CD4-positive, alpha-beta T cell treated with Interleukin-4 for 1 hour (primary cell): ENCODE results near the gene DYRK1A.
"Not testable (repeated sequence)": the region's sequence is repeated elsewhere in the genome, so short reads cannot be mapped to it uniquely, and the experiment has no call there.

ENCODE experiments used
- DNase-seq, 2 donors: peaks; one replicate each; pipeline ENCODE4 v3.0.0-alpha.2; 2020 to 2022

Gene DYRK1A

DNA sequence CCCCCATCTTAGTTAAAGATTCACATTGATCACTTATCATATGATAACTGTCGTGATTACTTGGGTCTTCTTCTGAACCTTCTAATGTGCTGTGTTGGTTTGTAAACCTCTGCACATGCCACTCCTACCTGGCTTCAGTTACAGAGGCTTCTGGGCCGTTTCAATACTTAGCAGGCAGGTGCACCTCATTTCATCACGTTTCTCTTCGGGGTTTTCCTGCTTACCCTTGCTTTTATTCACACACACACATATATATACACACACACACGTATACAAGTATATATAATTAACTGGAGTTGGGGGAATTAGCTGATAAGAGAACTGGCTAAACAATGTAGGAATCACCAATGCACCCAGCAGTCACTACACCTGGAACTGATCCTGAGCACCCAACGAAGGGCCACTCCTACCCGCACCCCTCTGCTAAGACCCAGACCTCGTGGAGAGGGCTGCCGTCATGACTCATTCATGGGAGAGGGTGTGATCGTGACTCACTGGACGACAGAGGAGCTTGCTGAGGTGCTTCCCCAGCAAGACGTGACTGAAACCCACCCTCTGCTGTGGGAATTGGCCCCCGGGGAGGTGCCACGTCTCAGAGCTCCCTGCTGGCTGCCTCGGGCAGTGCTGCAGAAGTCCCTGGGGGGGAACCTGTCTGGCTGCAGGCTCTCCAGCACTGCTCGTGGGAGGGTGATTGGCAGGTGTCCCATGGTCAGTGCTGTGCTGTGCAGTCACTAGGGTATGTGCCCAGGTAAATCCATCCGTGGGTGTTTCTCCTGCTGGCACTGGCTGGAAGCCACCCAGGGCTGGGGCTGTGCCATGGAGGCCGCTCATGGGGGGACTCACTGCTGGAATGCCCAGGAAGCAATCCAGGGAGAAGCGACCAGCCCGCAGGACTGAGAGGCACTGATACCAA is 166.6 kb downstream of the DYRK1A start:
- DNase-seq: no peak

DNA sequence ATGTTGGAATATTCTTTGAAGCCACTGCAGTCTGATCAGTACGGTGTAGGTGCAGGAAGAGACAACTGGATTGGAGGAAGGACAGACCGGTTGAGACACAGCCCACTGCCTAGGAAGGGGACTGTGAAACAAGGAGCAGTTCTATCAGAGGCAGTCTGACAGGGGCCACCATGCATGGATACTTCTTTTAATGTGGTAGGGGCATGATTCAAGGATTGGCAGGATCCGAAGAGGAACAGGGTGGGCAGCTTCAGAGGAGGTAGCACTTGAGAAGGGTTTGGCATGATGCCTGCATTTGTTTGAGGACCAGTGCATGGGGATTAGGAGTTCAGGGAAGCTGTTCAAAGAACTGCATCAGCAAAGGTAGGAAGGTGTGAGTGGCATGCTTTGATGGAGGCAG is 167.9 kb downstream of the DYRK1A start:
- no peak for DNase-seq

GRCh38 chr21:37535130-37535529 is 168.6 kb downstream of the DYRK1A start:
- no peak for DNase-seq

DNA sequence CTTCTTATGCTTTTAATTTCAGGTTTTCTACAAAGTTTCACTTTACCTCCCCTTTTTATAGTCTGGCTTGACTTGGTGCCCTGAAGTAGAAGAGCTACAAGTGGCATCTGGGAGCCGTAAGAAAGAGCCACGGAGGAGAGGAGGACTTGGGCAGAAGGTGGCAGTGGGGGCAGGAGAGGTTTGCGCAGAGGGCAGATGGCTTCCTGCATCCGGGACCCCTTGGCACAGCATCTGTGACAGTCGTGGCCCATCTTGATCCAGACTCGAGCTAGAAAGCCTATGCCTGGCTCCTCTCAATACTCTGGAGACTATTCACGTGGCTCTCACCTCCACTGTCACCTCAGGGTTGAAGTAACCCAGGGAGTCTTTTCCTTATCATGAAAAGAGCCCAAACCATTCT is 169.1 kb downstream of the DYRK1A start:
- DNase-seq: no peak

DNA sequence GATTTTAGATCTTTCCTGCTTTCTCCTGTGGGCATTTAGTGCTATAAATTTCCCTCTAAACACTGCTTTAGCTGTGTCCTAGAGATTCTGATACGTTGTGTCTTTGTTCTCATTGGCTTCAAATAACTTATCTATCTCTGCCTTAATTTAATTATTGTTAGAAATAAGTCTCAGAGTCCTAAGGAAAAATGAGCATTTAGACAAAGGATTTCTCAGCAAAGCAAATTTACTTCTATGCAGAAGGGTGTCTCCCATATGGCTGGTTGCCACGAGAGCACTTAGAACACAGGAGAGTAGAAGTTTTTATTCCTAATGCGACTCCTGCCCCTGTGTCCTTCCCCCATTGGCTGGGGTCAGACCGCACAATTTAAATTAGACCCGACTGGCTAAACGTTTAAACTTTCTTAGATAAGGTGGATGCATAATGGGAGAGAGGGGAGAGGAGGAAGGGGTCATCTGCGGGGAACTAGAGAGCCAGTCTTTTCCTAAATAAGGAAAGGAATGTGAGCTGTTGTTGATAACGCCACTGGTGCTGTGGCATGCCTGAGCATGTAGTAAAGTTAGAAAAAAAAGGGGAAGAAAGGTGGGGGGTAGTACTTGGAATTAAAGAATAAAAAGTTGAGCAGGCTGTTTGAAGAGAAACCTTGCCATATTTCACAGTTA is 170.2 kb downstream of the DYRK1A start:
- DNase-seq: no peak

- DNase-seq: no peak
Observed at GRCh38 chr21:37537391-37537996, 170.9 kb downstream of the DYRK1A start.

- DNase-seq: no peak
Observed at GRCh38 chr21:37538971-37539590, 172.5 kb downstream of the DYRK1A start.

DNA sequence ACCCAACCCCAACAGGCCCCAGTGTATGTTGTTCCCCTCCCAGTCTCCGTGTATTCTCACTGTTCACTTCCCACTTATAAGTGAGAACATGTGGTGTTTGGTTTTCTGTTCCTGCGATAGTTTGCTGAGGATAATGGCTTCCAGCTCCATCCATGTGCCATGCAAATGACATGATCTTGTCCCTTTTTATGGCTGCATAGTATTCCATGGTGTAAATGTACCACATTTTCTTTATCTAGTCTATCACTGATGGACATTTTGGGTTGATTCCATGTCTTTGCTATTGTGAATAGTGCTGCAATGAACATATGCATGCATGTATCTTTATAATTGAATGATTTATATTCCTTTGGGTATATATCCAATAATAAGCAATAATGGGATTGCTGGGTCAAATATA is 174.6 kb downstream of the DYRK1A start:
- DNase-seq: not testable (repeated sequence)

- no peak for DNase-seq
Observed at GRCh38 chr21:37542512-37542911, 175.9 kb downstream of the DYRK1A start.

DNA sequence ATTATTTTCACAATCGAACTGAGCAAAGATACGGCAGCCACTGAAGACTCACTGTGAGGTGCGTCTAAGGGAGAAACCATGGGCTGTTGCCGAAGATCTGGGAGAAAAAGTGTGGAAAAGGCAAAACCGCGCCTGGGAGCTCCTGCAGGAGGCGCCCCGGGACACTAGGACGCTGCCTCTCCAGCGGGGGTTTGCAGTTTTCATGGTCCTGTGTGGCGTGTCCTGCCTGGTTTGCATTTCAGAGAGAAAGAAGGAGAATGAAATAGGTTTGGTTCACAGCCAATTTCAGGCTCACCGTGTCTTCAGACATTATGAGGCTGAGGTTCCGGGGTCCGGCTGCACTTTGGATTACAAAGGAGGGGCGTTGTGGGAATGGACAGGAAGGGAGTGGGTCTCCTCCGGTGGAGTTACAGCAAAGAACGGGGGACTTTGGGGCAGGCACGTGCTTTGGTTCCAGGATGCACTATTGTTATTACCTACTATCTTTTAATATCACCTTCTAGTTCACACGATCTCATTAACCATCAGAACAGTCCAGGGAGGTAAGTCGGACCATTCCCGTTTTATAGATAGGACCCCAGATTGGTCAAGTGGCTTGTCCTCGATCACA is 179.8 kb downstream of the DYRK1A start:
- DNase-seq: no peak

GRCh38 chr21:37546949-37547614 is 180.5 kb downstream of the DYRK1A start:
- no peak for DNase-seq

DNA sequence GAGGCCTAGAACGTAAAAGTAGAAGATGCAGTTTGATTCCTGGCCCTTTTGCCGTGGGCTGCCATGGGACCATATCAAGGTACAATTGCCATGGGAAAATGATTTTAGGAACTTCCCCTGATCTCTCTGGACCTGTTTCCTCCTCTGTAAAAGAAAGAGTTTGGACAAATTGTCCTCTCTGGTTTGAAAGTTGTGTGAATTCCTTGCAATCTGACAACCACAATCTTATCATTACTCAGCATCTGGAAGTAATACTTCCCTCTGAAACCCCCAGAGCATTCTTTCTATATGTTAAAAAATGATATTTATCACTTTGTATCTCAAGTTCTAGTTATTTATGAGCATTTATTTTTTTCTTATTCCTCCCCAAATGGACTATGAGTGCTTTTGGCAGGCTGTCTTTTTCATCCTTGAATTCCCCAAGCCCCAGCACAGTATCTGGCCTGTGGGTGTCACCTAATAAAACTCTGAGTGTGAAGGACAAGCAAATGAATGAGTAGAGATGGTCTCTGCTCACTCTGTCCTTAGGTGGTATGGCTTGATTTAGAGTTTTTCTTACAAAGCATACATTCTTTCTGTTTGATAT is 181.1 kb downstream of the DYRK1A start:
- DNase-seq: no peak

DNA sequence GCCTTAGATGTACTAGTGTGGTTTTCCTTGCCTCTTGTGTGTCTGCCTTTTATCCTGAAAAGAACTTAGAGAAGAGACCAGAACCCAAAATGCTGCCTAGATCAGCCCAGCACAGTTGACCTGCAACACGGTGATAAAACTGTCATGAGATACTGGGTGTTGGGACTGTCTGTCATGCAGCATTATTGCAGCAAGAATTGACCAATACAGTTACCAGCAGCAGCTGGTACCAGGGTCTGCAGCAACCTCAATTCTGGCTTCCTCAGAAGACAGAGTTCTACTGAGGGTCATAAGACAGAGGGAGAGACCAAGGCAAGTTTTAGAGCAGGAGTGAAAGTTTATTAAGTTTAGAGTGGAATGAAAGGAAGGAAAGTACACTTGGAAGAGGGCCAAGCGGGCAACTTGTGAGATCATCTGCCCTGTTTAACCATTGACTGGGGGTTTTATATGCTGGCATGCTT is 182.0 kb downstream of the DYRK1A start:
- DNase-seq: no peak

DNA sequence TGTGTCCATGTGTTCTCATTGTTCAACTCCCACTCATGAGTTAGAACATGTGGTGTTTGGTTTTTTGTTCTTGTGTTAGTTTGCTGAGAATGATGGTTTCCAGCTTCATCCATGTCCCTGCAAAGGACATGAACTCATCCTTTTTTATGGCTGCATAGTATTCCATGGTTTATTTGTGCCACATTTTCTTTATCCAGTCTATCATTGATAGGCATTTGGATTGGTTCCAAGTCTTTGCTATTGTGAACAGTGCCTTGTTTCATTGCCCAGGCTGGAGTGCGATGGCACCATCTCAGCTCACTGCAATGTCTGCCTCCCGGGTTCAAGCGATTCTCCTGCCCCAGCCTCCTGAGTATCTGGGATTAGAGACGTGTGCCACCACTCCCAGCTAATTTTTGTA is 183.2 kb downstream of the DYRK1A start:
- DNase-seq: not testable (repeated sequence)

DNA sequence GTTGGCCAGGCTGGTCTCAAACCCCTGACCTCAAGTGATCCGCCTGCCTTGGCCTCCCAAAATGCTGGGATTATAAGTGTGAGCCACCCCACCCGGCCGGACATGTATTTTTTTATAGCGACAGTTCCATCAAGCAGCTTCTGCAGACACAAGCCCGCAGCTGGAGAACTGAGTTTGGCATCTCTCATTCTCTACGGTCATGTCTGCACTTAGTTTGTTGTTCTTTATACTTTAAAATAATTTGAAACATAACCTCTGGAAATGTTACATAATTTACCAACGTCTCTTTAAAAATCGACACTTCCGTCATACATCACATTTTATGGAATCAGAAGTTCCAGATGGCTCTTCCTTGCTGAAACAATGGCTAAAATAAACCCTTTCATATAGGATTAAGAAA is 183.6 kb downstream of the DYRK1A start:
- DNase-seq: no peak

DNA sequence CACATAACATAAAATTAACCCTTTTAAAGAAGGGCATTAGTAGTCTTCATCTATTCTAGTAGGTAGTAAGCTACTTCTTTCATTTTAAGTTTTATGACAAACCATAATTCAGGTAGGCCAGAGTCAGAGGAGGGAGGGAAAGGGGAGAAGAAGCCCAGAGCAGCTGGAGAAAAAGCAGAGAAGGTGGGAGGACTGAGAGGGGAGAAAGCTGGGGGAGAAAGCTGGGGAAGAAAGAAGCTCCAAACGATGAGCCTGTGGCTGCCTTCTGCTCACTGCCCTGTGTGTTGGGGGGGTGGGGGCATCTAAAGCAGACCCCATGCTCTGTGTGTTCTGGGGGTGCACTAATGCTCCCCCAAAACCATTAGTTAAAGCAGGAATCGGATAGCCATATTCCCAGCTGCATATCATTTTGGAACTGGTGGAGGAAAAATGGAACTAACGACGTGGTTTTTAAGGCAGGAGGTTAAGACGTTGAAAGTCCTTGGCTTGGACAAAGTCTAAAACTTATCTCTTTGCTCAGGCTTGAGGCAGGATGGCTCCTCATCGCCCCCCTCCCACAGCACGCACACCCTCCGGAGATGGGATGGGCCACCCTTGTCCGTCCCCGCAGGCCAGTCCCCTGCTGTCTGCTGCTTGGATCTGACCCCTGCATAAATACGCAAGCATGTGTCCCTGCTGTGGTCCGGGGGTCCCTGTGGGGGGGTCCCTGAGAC is 184.2 kb downstream of the DYRK1A start:
- no peak for DNase-seq

- DNase-seq: no peak
Observed at GRCh38 chr21:37551331-37551992, 184.9 kb downstream of the DYRK1A start.

- DNase-seq: no peak
Observed at GRCh38 chr21:37551993-37552355, 185.4 kb downstream of the DYRK1A start.

DNA sequence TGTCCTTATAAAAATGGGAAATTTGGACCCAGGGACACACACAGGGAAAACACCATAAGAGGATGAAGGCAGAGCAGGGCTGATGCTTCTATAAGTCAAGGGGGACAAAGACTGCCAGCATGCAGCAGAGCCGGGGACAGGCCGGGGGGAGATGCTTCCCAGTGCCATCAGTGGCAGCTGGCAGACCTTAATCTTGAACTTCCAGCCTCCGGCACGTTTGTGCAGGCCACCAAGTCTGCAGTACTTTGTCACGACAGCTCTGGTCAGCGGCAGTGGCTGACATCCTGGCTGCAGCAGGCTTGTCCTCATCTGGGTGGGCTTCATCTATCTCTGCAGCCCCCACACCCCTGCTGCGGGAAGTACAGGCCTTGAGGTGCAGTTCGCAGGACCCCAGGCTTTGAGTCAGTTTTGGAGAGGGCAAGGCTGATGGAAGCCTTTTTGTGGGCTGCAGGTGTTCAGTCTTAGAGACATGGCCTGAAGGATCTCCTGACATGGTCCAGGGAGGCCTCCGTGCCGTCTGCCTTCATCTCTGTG is 186.0 kb downstream of the DYRK1A start:
- DNase-seq: no peak

GRCh38 chr21:37553078-37553481 is 186.5 kb downstream of the DYRK1A start:
- no peak for DNase-seq
